GM18511 (cell line): ENCODE data around the gene TAOK3.
"Not testable (repeated sequence)": the region's sequence is repeated elsewhere in the genome, so short reads cannot be mapped to it uniquely, and the experiment has no call there.

Experiments used
- ATAC-seq: cut with Tn5 transposase; IDR thresholded peaks from one replicate; pipeline ENCODE4 v1.9.1; 2021; ENCODE audit warnings: mild to moderate bottlenecking, moderate library complexity; ENCODE audit not compliant: unreplicated experiment

TAOK3 gene

GRCh38 chr12:118372541-118373495, at the start of gene TAOK3:
TSS of gene TAOK3 (minus strand) at chr12:118372907. CDS start at chr12:118255567, 117,340 bp downstream.
- peak; percentile 79 for ATAC-seq

- no peak for ATAC-seq
Observed at GRCh38 chr12:118420673-118421072, 48.0 kb upstream of the TAOK3 start.

- no peak for ATAC-seq
Observed at GRCh38 chr12:118418385-118419057, 45.8 kb upstream of the TAOK3 start.

- ATAC-seq, result no peak
Observed at GRCh38 chr12:118417942-118418341, 45.2 kb upstream of the TAOK3 start.

GRCh38 chr12:118409834-118410233, 37.1 kb upstream of the TAOK3 start:
- ATAC-seq, result no peak

- ATAC-seq, result not testable (repeated sequence)
Observed at GRCh38 chr12:118408241-118408640, 35.5 kb upstream of the TAOK3 start.

- no peak for ATAC-seq
Observed at GRCh38 chr12:118404876-118405521, 32.3 kb upstream of the TAOK3 start.

GRCh38 chr12:118402251-118402650, 29.5 kb upstream of the TAOK3 start:
- ATAC-seq, result no peak

- ATAC-seq, result no peak
Observed at GRCh38 chr12:118398940-118399339, 26.2 kb upstream of the TAOK3 start.

GRCh38 chr12:118398524-118398923, 25.8 kb upstream of the TAOK3 start:
- no peak for ATAC-seq

GRCh38 chr12:118397708-118398440, 25.2 kb upstream of the TAOK3 start:
- ATAC-seq, result no peak

- no peak for ATAC-seq
Observed at GRCh38 chr12:118391836-118392235, 19.1 kb upstream of the TAOK3 start.

- ATAC-seq, result no peak
Observed at GRCh38 chr12:118391424-118391823, 18.7 kb upstream of the TAOK3 start.

- ATAC-seq, result no peak
Observed at GRCh38 chr12:118377884-118378470, 5.3 kb upstream of the TAOK3 start.

GRCh38 chr12:118377021-118377883, 4.5 kb upstream of the TAOK3 start:
- no peak for ATAC-seq

- ATAC-seq, result peak; percentile 27
Observed at GRCh38 chr12:118376089-118377020, 3.6 kb upstream of the TAOK3 start, which contains the start of gene SUDS3. TSS of gene SUDS3 (plus strand) at chr12:118376555. CDS start at chr12:118376692, 137 bp downstream.

GRCh38 chr12:118375348-118375747, 2.6 kb upstream of the TAOK3 start:
- no peak for ATAC-seq

- no peak for ATAC-seq
Observed at GRCh38 chr12:118374909-118375308, 2.2 kb upstream of the TAOK3 start.
